ENCODE results near the gene PGLYRP3.

Gene PGLYRP3

DNA sequence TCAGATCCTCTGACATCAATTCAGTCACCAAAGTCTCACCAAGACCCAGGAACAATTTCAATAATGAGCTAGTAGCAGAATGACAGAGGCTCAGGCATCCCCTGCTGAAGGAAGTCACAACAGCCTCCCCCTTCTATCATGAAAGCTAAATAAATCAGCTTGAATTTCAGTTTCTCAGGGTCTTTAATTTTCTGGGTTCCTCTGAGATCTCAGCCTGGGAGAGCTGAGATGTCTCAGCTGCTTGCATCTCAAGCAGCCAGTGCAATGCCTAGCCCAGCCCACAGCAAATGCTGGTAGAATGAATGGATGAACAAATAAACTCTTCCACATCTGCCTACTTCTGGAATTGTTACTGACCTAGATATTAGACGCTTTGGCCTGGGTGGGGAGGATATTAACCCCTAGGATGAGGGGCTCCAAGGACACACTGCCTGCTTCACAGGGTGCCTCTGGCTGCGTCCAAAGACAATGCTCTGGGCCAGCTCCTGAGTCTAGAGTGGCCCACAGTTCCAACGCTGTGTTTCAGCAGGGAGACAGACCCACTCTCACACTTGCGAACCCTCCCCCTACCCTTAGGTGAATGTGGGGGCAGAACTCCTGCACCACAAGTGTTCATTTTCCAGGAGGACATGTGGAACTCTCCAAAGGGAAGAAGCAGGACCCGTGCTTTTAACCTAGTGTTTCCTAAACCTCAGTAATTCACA, 64.4 kb downstream of the PGLYRP3 start:
- TF ChIP-seq, protein P1, sequence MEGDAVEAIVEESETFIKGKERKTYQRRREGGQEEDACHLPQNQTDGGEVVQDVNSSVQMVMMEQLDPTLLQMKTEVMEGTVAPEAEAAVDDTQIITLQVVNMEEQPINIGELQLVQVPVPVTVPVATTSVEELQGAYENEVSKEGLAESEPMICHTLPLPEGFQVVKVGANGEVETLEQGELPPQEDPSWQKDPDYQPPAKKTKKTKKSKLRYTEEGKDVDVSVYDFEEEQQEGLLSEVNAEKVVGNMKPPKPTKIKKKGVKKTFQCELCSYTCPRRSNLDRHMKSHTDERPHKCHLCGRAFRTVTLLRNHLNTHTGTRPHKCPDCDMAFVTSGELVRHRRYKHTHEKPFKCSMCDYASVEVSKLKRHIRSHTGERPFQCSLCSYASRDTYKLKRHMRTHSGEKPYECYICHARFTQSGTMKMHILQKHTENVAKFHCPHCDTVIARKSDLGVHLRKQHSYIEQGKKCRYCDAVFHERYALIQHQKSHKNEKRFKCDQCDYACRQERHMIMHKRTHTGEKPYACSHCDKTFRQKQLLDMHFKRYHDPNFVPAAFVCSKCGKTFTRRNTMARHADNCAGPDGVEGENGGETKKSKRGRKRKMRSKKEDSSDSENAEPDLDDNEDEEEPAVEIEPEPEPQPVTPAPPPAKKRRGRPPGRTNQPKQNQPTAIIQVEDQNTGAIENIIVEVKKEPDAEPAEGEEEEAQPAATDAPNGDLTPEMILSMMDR (IDR thresholded peaks at IDR 0.05; ENCODE audit: low read depth, low read length) = no peak
- no peak overlapping the region for H3K4me3 ChIP-seq (replicated peaks in 1 of 2; ENCODE audit: low read depth in 2 of 2, low read length in 2 of 2)
- no peak for DNase-seq (ENCODE audit: low read depth in 2 of 2)
